GM13976 (cell line): ENCODE data around the gene AUTS2.

Source experiments
- DNase-seq: peaks from one replicate; pipeline ENCODE4 v3.0.0; 2012; ENCODE audit warnings: low spot score
- CTCF ChIP-seq: IDR thresholded peaks from 2 replicates; pipeline ENCODE4 v1.5.1; 2012; ENCODE audit warnings: borderline replicate concordance, mild to moderate bottlenecking; ENCODE audit not compliant: insufficient read depth; ENCODE audit errors: extremely low read depth, missing control alignments, control extremely low read depth
- in situ Hi-C: fragments of 300-500 bp; cut with MboI; formaldehyde crosslinking; loops from one replicate; pipeline ENCODE4 v1.12.0; 2022; ENCODE audit warnings: low sequenced_read_pairs, mixed read lengths, inconsistent platforms; ENCODE audit not compliant: unreplicated experiment

AUTS2 gene

GRCh38 chr7:69941077-69941651, 342.9 kb downstream of the AUTS2 start:
- in situ Hi-C loops, result no loop called here
- DNase-seq, result no peak
- no peak for TF ChIP-seq CTCF

GRCh38 chr7:69942573-69942972, 344.3 kb downstream of the AUTS2 start:
- in situ Hi-C loops, result no loop called here
- no peak for DNase-seq
- TF ChIP-seq CTCF, result no peak

GRCh38 chr7:69946901-69947300, 348.6 kb downstream of the AUTS2 start:
- no peak for TF ChIP-seq CTCF
- DNase-seq, result no peak
- in situ Hi-C loops, result no loop called here

GRCh38 chr7:69947998-69948397, 349.7 kb downstream of the AUTS2 start:
- TF ChIP-seq CTCF, result no peak
- in situ Hi-C loops, result no loop called here
- no peak for DNase-seq

- no peak for DNase-seq
- in situ Hi-C loops, result no loop called here
- TF ChIP-seq CTCF, result no peak
Measured at GRCh38 chr7:69949122-69949521, 350.8 kb downstream of the AUTS2 start.

- in situ Hi-C loops, result no loop called here
- no peak for DNase-seq
- no peak for TF ChIP-seq CTCF
Measured at GRCh38 chr7:69951458-69951857, 353.2 kb downstream of the AUTS2 start.
